Anterior cingulate cortex (tissue), 58 donors: ENCODE data around the gene VAV3.

Experiments
- DNase-seq, 58 donors: peaks; one replicate each; lab custom pipeline; 2025; lab: John Stamatoyannopoulos, UW

VAV3 gene

DNA sequence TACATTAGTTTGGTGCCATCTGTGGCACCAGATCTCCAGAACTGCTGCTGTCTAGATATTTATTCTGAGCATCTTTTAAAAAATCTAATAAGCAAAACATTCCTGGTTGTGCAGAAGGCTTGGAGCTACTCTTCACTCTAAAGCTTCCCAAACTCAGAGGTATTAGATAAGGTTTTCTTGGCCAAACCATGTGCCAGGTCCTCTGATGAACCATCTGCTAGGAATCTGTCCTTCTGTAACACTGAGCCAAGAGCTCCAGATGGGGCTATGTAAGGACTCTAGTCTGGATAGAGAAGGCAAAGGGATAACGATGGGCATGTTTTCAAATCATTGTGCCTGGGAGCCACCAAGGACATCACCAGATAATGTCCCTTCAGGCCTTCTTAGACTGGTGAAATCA lies 413.5 kb downstream of the VAV3 start:
- DNase-seq = no peak

DNA sequence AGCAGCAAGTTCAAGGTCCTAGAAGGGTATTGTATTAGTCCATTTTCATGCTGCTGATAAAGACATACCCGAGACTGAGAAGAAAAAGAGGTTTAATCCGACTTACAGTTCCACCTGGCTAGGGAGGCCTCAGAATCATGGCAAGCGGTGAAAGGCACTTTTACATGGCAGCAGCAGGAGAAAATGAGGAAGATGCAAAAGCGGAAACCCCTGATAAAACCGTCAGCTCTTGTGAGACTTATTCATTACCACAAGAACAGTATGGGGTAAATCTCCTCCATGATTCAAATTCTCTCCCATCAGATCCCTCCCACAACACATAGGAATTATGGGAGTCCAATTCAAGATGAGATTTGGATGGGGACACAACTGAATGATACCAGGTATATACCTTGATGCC lies 414.6 kb downstream of the VAV3 start:
- DNase-seq = no peak

DNA sequence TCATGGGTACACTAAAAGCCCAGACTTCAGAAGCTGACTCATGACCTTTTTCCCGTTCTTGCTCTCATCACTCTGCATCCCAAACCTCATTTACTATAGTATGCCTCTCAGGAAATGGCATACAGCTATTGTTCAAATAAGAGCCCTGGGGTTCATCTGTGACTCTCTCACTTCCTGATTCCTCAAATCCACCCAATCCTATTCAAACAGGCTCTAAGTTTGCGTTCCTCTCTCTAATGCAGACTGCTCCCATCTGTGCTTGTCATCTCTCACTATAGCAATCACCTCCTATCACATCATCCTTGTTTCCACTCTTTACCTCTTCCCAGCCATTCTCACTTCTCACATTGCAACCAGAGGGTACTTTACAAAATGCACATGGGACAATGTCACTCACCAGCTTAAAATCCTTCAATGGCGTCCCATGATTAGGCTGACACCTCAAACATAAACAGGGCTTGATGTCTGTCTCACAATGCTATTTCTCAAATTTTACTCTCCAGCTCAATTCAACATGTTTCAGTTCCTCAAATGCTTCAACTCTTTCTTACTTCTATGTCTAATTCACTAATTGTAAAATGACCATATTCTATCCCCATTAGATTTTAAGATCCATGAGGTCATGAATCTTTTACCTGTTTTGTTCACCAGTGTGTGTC lies 415.7 kb downstream of the VAV3 start:
- DNase-seq = no peak

DNA sequence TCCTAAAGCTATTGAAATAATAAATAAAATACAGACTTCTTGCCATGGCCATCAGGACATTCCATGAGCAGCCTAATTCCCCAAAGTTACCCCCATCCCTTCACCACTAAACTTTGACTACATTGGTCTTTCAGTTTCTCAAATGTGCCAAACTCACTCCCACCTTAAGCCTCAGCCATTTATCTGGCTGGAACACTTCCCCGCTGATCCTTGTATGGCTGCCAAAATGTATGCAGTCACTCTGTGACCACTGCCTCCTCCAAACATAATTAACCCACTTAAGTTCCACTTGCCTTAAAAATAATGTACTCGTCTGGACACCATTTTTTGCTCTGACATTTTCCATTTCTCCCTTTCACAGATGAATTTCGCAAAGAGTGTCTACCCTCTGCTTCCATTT lies 416.7 kb downstream of the VAV3 start:
- DNase-seq = no peak

DNA sequence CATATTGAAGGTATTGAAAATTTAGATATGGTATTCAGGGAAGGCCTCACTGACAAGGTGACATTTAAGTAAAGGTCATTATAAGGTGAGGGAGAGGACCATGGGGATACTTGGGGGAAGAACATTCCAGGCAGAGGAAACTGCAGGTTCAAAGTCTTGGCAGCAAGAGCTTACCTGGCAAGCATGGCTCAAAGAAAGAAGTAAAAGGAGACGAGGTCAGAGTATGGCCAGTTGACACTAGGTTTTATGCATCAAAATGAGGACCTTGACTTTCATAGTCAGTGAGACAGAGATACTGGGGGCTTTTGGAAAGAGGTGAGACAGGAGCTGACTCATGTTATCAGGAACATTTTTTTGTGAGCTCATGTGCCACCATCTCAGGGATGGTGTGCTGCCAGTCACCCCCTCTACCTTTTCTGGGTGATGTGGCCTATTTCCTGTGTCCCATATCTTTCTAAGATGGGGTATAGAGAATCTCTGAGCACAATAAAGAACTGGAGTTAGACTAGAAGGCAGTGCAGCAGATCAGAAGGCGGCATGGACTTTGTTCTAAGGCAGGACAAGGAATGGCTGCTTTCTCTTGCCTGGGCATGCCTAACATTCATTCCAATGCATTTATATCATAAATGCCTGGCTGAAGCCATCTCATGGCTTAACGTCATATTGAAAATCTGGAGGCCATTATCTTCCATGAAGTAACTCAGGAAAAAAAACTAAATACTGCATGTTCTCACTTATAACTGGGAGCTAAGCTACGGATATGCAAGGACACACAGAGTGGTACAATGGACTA lies 417.4 kb downstream of the VAV3 start:
- DNase-seq = no peak

DNA sequence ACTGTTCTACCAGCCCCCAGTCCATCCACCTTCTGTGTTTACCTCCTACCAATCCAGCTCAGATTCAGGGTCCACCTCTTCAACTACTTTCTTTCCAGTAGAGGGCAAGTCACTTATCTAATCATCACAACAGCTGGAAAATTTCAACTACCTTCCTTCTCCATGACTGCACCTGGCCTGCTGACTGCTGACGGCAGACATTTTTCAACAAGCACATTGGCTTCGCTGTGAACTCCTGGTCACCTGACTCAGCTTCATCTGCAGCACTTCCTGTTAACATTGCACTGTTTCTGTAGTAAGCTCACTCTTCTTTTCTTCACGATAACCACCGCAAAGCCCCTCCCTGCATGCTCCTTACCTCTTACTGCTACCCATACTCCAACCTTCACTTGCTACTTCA lies 418.4 kb downstream of the VAV3 start:
- DNase-seq = no peak

DNA sequence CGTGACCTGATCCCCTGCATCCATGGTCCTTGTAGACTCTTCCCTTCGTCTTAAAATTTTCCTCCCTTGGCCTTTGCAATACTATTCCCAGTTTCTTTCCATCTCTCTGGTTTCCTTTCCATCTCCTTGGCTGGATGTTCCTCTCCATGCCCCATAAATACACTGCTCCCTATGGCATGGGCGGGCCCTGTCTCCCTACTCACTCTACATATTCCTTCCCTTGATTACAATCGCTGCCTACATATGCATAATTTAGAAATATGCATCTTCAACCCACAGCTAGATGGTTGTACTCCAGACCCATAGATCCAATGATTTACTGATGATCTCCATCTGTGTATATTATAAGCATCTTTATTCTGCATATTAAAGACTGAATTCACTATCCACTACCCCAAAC lies 419.1 kb downstream of the VAV3 start:
- DNase-seq = no peak

DNA sequence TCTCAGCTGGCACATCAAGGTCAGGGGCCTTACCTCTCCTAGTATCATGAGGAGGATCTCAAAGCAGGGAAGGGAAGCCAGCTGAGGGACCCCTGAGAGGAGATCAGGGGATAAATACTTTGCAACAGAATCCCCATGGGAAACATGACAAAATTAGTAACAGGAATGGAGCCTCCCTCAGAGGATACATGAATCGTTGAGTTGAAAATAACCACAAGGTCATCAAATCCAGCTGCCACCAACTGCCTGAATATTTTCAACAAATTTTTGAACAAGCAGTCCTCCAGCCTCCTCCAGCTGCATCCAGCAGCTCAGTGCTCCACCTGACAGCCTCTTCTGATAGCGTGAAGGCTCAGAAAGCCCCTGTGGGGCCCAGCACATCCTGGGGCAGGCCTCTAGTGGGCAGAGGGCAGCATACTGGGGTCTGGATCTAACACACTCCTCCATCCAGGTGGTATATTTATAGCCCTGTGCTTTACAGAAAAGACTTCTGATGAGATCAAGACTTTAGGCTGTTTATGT lies 419.9 kb downstream of the VAV3 start:
- DNase-seq = no peak

DNA sequence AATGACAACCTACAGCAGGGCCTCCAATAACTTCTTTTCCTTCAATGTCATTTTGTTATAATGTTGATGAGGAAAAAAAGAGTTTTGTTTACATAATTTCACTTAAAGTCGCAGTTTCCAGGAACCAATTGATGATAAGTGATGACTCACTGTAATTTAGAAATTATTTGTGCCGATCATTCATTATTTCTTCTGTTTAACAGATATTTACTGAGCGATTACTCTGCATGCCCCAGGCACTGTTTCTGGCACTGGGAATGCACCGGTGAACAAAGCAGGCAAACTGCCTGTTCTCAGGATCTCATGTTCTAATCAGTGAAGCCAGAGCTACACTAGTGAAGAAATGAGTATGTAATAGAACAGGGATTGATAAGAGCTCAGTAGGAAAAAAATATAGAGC lies 420.7 kb downstream of the VAV3 start:
- DNase-seq = no peak

DNA sequence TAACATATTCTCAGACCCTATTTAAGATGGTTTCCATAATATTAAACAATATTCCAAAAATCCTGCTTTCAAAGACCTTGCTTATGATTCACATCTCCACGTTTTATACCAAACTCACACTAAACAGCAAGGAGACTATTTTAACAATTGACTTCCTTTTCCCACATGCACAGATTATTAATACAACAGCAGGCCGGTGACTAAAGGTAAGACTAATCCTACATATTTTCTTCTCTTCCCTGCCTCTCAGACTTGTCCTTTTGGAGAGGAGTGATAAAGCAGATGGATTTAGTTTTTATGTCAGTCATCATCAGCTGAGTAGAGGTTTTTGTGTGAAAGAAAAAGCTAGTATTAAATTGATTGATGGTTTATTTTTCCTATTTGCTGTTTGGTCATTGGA lies 423.6 kb downstream of the VAV3 start:
- DNase-seq = no peak

DNA sequence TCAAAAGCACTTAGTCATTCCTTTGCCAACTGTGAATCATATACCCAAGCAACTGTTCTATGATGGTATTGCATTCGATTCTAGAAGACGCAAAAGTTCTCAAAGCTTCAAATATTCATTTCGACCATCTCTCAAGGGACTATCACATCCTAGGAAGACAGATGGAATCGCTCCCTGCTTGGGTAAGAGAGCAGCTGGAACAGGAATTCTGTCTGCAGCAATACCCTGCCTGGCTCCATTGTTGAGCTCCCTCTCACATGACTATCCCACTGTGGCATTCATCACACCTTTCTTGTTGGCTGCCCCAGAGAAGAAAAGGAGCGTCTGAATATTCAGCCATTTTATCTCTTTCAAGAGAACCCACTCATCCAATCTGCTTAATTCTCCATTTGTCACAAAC lies 426.5 kb downstream of the VAV3 start:
- peak in 1 of 58 donors; percentile 4 for DNase-seq

DNA sequence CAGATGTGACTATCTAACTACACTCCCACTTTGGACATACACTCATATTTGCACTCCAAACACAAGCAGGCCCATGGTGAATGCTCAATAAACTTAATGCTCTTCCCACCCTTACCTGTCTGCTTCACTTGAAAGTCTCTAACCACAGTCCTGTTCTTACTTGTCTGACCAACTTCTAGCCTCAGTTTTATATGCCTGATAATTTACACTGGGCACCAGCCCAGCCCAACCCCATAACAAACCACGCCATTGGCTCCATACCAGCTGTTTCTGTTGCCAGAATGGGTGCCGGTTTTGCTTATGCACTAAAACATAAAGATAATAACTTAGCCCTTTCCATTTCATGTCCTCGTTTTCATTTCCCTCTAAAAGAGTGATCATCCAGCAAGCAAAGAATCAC lies 428.7 kb downstream of the VAV3 start:
- DNase-seq = no peak

DNA sequence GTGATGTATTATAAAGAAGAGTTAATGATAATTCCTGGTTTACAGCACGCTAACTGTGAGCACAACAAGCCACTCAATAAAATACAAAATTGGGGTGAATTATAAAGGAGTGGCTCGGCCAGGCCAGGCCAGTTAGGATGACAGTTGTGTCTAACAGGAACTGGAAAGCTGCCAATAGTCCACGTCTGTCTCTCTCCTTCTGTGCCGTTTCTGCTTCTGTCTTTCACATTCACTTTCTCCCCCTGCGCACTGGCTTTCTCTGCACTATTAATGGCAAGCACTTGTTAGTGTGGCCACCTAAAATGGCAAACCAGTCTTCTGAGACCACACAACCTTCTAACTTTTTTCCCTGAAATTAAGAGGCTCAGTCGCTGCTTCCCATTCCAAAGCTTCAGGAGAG lies 429.9 kb downstream of the VAV3 start:
- DNase-seq = no peak

DNA sequence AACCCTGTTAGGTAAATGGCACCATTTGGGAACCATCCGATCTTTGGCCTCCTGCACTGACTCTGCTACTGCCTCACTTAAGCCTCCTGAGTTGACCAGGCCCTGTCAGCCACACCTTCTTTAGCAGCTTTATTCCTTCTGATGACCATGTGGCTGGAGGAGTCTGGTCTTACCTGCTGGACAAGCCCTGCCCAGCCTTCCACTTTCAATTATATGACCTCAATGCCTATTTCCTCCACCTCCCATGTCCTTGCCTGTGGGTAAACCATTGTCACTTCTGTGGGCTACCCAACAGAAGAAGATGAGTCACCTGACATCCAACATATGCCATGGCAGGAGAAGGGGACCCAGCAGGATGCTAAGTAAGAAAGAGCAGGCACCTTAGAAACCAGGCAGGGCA lies 430.3 kb downstream of the VAV3 start:
- DNase-seq = no peak

DNA sequence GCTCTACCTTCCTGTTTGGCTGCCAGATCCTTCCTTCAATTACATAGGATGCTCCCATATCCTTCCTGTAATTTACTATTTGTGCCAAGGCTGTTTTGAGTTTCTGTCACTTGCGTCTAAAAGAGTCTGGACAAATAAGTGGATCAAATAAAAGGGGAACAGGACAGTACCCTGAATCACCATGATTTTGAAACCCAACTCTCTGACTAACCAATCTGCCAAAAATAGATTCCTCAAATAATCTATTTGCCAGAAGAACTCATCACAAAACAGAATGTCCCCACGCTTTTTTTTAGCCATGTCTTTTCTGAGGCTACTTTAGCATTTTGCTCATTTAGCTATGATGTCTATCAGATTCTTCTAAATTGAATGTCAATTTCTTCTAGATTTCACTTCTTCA lies 431.5 kb downstream of the VAV3 start:
- no peak for DNase-seq

DNA sequence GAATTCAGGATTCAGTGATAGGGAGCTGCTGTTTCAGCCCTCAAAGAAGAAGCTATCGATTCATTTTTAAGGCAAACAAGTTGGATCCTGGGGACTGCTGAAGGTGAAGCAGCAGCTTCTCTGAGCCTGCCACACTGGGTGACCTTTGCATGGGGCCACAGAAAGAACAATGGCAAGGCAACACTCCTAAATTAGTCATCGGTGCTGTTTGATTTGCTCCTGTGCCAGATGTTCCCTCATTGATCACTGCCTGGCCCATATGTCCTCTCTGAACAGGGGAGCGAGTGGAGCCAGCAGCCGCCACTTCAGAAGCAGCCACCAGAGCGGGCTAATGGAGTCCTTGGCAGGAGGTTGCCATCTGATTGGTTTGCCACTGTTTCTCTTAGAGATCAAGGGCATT lies 432.7 kb downstream of the VAV3 start:
- no peak for DNase-seq

DNA sequence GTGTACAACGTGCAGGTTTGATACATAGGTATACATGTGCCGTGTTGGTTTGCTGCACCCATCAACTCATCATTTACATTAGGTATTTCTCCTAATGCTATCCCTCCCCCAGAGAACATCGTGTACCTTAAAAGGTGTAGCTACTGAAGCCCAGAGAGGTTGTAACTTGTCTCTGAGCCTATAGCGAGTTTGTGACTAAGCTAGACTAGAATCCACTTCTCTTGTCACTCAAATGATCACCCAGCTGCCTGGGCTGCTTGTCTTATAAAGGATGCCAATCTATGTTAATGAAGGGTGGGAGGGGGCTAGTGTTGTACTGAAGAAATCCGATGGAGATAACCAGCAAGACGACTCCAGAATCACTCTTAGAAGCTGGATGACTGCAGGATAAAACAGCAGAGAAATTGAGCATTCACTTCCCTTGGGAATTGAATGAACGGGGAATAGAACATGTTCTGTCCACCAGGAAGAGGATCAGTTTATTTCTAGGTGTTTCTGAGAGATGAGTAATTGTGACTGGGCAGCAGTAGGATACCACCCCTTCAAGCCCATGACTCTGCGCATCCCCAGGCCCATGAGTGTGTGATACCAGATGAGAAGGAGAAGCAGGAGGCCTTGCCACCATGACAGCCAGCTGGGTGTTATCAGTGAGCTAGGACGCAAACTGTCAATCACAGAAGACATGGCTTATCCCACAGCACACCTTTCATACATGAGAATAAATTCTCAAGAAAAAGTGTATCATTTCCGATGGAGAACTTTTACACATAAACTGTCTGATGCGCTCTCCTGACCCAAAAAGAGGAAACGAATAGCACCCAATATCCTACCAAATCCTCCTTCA lies 433.7 kb downstream of the VAV3 start:
- DNase-seq = no peak

DNA sequence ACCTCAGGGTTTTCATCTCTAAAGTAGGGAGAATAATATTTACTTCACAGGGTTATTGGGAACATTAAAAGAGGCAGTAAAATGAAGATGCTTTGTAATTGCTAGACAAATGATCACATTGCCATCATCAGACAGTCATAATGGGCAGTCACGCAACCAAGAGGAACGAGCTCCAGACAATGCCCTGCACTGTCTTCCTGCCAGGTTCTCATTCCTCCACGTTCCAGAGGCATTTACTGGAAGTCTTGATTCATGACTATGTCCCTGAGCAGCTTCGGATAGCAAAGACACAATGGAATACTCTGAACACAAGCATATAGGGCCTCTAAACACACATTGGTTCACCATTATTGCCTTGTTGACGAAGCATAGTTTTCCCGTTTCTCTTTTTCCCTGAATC lies 434.4 kb downstream of the VAV3 start:
- peak in 1 of 58 donors; percentile 11 for DNase-seq

DNA sequence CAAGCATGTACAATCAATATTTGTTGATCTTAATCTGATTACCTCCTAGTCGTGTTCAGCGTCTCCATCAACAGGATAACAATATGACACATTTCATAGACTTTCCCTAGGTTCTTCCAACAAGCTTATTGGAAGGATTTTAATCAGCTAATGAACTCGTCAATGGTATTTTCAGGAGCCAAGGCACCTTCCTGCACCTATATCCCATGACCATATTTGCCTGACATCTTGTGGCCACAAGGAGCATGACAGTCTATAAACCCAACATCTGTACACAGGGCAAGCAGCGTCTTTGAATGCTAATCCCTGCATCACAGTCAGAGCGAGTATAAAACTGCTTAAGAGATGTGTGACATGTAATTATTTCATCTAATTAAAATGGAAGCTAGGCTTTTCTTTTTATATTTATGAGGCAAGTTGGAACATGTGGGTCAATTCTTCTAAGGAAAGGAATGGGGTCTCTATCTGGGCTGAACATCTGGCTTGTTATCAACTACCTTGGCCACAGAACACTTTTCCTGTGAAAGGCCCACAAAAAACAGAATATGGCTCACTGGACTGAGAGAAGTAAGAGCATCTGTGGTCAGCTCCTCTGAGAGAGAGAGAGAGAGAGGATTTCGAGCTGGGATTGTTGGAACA lies 435.4 kb downstream of the VAV3 start:
- peak in 18 of 58 donors; percentile 2 to 43 (median 8) for DNase-seq

DNA sequence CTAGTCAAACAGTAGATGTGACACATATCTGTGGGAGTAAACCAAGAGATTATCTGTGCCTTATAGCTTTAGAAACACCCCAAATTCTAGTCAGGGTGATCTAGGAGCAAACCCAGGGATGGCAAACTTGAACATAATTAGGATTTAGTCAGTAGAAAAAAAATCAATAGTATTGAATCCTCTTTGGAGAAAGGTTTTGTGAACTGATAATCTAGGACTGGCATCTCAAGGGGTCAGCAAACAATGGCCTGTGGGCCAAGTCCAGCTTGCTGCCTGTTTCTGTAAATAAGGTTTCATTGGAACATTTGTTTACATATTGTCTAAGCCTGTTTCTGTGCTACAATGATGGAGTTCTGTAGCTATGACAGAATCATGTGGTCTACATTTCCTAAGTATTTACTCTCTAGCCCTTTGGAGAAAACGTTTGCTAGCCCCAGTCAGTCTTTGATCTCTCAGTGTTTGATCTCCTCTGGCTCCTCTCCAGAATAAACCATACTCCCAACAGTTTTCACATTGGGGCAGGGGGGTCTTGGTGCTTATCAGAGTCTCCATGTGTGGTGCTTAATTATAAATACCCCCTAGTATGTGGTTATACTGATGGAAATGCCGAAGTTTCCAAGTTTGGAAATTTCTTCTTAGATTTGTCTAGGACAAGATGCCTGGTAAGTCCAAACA lies 438.3 kb downstream of the VAV3 start:
- DNase-seq = no peak
